NCI-H2227 (cell line): Measurements from ENCODE around the gene TMIGD2.

Source experiments
- DNase-seq: peaks from one replicate; lab custom pipeline; 2025; ENCODE audit not compliant: unreplicated experiment; lab: John Stamatoyannopoulos, UW

TMIGD2 gene

DNA sequence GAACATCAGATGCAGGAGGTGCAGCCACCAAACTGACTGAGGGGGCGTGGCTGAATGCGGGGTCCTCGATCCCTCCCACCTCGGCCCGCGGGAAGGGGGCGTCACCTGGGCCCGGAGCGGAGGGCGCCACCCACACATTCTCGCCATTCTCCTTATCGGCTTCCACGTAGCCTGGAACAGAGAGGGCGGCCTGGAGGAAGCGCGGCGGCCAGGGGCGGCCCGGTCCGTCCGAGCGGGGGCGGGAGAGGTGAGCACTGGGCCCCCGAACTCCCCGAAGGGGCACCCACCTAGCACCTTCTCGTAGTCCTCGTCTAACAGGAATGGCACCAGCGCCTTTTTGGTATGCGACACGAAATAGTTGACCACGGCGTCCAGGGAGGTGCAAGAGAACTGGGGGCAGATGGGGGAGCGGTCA lies 24.7 kb upstream of the TMIGD2 start:
- DNase-seq, result no peak

DNA sequence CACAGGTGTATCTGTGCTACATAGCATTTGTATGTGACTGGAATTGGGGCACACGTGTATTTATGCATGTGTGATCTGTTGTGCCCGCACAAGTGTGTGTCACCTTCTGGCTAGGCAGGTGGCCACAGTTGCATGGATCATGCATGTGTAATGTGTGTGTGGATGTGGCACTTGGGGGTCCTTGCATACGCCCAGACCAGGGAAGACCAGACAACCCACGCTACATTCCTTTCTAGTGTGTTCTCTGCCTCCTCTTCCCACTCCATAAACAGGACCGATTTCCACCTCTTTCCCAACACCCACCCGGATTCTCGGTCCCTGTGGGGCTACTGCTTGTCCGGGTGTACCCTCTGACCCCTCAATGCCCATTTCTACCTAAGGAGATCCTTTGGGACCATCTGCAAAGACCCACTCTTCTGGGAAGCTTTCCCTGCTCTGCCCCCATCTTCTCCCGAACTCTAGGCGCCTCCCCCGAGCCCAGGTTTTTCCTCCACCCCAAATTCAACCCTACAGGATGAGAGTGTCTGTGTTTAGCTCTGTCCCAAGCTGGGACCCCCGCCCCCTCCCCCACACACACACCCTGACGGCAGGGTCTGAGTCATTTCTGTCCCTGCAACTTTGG lies 24.1 kb upstream of the TMIGD2 start:
- no peak for DNase-seq

DNA sequence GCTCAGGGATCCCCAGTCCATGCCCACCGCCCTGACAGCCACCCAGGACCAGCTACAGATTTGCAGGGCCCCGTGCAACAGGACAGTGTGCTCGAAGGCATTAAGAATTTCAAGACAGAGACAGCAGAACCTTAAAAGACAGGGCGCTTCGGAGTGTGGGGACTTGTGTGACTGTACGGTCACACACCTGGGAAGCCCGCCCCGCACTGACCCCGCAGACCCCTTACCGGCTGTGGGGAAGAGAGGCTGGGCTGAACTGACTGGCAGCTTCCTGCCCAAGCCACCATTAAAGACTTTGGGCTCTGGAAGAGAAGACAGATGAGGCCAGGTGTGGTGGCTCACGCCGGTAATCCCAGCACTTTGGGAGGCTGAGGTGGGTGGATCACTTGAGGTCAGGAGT lies 22.0 kb upstream of the TMIGD2 start:
- DNase-seq, result no peak

DNA sequence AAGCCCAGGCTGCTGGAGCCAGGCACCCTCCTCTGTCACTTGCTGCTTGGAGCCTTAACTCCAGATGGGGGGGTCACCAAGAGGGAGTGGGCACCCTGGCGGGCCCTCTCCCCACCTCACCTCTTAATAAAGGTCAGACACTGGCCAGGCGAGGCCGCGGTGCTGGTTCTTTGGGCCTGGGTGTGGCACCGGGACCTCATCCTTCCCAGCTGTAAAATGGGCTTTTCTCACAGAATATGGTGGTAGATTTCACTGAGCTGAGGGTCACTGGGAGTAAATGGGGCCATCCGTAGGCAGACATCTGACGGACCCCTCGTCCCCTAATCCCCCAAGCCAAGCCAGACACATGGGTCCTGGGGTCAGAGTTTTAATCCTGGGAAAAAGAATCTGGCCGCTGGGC lies 21.5 kb upstream of the TMIGD2 start:
- no peak for DNase-seq

DNA sequence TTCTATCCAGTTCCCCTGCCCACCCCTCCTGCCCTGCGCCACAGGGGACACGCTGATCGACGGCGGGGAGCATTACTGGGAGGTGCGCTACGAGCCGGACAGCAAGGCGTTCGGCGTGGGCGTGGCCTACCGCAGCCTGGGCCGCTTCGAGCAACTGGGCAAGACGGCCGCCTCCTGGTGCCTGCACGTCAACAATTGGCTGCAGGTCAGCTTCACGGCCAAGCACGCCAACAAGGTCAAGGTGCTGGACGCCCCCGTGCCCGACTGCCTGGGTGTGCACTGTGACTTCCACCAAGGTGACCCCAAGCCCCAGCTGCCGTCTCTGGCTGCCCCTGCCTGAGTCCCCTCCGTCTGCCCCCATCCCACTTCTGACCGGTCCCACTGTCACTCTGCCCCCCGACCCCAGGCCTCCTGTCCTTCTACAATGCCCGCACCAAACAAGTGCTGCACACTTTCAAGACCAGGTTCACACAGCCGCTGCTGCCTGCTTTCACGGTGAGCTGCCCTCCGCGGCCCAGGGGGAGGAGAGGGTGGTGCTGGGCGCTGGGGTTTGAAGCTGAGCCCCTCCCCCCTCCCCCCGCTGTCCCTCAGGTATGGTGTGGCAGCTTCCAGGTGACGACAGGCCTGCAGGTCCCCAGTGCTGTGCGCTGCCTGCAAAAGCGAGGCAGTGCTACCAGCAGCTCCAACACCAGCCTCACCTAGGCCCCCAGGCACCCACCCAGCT lies 20.9 kb upstream of the TMIGD2 start:
- no peak for DNase-seq

DNA sequence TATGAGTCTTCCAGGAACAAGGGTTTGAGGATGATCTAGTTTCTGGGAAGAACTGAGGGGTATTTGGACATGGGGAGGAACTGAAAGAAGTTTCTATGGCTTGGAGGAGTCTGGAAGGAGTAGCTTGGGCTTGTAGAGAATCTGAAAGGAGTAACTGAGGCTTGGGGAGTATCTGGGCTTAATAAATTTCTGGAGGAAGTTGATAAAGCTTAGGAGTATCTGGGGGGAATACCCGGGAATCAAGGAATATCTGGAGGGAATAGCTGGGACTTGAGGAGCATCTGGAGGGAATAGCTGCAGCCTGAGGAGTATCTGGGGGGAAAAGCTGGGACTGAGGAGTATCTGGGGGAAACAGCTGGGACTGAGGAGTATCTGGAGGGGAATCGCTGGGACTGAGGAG lies 18.2 kb upstream of the TMIGD2 start:
- DNase-seq, result no peak

DNA sequence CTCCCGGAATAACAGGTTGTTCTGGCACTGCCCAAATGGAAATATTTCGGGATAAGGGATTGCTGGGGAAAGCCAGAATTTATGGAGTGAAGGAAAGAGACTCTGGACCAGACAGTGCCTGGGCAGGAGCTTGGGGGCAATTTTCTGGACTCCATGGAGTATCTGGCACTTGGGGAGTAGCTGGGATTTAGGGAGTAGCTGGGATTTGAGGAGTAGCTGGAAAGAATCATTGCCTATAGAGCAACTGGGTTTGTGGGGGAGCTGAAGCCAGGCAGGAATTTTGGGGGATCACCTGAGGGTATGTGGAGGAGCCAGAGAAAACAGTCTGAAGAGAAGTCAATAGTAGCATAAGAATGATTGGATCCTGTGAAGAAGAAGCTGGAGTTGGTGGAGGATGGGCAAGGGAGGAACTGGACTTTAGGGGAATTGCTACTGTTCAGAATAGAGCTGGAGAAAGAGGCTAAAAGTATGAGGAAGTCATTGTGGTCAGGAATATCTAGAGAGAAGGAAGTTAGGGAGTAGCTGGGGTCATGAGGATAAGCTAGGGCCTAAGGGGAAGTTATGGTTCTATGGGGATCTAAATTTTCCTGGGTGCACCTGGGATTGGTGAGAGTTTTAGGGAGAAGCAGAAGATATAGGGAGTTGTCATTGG lies 17.0 kb upstream of the TMIGD2 start:
- DNase-seq, result no peak

DNA sequence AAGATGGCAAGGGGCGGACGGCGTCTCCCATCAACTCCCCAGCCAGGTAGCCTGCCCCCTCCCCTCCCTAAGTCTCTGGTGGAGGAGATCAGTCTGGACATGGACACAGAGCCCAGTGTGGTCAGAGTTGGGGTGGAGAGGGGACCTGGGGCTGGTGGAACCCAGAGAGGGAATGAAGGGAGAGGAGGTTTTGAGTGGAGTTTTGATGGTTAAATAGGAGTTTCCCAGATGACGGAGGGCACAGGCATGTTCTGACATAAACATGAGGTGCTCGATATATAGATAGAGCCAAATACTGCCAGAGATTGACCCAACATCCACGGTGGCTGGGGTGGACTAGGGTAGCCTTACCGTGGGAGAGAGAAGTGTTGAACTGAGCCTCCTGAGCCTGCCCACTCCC lies 16.3 kb upstream of the TMIGD2 start:
- no peak for DNase-seq

DNA sequence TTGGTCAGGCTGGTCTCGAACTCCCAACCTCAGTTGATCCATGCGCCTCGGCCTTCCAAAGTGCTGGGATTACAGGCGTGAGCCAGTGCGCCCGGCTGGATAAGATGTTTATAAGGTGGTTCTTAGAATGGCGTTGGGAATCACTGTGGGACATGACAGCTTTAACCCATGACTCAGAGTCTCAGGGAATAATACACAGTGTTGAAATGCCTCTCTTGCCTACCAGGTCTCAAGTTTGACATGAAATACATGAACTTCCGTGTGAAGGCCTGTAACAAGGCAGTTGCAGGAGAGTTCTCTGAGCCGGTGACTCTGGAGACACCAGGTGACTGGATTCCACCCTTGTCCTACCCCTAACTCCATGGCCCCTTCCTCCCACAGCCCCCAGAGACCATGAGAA lies 14.8 kb upstream of the TMIGD2 start:
- DNase-seq, result no peak

DNA sequence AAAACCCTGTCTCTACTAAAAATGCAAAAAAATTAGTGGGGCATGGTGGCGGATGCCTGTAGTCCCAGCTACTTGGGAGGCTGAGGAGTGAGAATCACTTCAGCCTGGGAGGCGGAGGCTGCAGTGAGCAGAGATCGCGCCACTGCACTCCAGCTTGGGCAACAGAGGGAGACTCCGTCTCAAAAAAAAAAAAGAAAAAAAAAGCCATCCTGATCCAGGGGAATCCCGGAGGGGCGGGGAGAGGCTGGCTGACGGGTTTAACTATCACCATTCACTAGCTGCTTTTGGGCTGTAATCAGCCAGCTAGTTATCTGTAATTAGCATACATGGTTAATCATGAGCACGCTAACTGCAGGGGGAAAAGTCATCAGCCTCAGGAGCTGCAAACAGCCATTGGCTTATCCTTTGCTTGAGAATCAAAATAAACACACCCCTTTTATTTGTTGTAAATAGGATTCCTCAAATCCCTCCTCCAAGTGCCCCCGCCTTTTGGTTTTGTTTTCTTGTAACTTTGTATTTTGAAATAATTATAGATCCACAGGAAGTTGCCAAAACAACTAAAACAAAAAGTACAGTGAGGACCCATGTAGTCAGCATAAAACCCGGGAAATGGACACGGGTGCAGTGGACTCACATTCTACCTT lies 11.8 kb upstream of the TMIGD2 start:
- no peak for DNase-seq

DNA sequence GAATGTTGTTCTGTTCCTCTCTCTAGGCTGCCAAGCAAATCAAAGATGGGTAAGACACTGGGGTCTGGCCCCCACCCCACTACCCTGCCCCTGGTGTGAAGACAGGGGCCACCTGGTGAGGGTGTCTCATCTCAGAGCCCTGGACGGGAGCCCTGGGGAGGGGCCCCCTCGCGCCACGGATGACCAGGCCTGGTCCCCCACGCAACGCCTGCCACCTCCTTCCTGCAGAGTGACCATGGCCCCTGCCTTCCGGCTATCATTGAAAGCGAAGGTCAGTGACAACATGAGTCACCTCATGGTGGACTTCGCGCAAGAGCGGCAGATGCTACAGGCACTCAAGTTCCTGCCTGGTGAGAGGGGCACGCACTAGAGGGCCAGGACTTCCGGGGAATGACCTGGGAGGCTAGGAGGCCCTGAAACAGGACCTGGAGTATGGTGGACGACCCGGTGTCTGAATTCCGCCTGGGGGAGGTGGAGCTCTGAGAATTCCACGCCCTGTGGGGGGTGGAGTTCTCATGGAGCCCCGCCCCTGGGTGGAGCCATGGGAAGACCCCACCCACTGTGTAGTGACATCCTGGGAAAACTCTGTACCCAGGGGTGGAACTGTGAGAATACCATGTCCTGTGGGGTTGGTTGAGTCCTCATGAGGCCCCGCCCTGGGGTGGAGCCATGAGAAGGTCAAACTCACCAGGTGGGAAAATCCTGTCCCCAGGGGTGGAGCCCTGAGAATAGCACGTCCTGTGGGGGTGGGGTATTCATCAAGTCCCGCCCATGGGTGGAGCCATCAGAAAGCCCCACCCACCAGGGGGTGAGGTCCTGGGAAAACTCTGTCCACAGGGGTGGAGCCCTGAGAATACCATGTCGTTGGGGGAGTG lies 8.3 kb upstream of the TMIGD2 start:
- DNase-seq, result peak; percentile 16

DNA sequence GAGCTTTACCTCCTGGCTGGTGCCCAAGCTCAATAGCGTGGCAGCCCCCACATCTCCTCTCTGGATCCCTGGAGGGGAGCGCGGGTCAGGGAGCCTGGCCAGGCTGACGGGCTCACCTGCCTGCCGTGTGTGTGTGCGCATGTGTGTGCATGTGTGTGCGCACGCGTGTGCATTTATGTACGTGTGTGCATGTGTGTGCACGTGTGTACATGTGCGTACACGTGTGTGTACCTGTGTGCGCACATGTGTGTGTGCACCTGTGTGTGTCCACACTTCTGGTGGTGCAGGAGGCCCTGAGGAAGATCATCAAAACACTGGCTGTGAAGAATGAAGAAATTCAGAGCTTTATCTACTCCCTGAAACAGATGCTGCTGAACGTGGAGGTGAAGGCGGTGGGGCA lies 3.5 kb upstream of the TMIGD2 start:
- no peak for DNase-seq

DNA sequence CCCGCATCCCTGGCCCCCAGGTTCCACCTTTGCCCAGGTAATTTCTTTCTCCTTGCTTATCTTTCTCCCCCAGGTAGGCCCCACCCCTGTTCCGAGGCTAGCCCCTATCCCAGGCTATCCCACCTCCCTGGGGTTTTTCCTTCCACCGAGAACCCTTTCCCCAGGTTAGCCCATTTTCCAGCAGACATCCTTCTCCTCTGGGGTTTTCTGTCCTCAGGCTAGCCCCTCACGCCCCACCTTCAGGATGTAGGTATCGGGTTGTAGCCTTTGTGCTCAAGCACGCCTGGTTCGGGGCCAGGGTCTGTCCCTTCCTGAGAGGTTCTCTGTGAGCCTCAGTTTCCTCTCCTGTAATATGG lies 3.0 kb upstream of the TMIGD2 start:
- peak; percentile 13 for DNase-seq

DNA sequence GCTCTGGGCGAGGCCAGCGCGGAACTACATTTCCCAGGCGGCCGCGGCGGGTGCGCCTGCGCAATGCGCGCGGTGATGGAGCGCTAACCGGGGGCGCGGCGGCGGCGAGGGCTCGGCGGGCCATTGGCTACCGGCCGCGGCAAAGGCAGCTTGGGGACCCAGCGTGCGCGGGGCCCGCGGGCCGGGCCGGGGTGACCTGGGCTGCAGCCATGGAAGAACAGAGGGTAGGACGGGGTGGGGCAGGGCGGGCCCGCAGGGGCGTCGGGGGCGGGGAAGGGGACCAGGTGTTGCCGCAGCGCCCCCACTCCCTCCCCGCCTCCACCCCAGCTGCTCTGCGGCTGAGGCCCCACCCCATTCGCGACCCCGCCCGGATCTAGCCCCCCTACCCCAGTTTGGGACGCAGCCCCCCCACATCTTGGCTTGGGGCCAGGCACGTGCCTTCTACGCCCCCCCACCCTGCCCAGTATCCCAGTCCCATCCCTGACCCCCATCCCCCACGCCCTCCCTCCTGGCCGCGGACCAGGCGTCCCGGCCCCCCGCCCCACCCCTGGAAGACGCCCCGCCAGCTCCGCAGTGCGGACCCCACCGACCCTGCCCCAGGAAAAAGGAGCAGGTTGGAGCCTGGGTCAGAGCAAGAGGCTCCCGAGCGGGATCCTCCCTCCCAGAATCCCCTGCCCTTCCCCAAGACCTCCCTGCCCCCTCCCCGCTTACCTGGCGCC lies 2.5 kb upstream of the TMIGD2 start, which contains the start of gene FSD1:
Gene FSD1 (plus strand): TSS at position 61 of the 719 bp plus-strand sequence. CDS start 149 bp downstream, at position 210.
- DNase-seq, result peak; percentile 85

DNA sequence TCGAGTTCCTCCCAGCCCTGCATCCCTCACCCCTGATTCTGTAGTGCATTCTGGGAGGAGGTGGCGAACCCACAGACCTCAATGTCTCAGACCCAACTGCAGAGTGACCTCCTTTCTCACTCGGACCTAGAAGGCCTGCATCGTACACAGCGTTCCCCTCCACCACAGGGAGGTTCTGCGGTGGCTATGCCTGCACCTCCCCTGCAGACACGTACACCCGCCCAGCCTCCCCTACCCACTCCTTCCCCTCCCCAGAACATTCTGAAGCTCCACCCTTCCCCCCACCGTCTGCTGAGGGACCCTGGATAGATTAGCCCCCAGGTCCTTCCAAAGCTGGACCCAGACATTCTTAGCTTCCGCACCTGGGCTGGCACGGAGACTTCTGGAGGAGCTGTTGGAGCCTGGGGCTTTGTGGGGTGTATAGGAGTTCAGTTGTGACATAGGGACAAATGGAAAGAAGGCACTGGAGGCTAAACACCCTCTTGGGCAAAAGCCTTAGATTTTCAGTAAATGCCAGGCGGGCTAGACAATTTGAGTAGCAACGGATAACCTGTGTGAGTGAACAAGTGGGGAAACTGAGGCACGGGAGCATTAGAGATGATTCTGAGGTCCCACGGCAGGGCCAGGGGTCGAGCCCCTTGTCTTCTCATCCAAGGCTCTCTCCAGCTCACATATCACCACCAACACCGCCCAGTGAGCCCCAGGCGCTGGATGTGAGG lies 1.8 kb upstream of the TMIGD2 start:
- DNase-seq, result no peak

DNA sequence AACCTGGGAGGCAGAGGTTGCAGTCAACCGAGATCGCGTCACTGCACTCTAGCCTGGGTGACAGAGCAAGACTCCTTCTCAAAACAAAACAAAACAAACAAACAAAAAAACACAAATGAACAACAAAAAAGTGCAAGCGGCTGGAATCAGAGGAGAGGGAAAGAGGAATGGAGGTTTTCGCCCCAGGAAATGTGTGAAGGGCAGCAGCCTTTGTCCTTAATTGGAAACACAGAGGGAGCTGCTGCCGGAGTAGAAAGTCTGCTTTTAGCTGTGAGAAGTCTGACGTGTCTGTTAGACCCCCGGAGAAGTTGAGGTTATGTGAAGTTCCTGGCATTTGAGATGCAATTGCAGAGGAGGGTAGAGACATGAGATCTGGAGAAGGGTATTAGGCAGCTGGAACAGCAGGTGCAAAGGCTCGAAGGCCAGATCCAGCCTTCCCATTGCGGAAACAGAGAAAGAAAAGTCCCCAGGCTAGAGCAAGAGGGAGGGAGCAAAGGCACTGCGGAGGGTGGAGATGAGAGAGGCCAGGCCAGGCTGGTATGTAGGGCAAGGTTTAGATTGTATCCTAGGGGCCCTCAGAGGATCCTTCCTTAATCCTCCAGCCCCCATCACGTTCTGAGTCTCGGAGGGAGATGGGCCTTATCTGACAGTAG lies 473 bp downstream of the TMIGD2 start:
- DNase-seq, result no peak

DNA sequence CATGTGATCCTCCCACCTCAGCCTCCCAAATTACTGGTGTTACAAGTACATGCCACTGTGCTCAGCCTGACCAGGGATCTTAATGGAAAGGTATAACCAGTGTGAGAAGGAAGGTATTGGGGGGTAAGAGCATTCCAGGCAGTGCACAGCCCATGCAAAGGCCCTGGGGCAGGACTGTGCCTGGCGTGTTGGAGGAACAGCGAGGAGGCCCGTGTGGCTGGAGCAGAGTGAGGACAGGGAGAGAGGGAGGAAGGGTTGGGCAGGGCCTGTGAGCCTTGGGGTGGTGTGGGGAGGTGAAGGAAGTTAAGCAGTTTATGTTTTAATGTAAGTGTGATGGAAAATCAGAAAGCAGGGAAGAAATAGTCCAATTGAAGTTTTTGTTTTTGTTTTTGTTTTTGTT lies 1.6 kb downstream of the TMIGD2 start:
- DNase-seq, result no peak

DNA sequence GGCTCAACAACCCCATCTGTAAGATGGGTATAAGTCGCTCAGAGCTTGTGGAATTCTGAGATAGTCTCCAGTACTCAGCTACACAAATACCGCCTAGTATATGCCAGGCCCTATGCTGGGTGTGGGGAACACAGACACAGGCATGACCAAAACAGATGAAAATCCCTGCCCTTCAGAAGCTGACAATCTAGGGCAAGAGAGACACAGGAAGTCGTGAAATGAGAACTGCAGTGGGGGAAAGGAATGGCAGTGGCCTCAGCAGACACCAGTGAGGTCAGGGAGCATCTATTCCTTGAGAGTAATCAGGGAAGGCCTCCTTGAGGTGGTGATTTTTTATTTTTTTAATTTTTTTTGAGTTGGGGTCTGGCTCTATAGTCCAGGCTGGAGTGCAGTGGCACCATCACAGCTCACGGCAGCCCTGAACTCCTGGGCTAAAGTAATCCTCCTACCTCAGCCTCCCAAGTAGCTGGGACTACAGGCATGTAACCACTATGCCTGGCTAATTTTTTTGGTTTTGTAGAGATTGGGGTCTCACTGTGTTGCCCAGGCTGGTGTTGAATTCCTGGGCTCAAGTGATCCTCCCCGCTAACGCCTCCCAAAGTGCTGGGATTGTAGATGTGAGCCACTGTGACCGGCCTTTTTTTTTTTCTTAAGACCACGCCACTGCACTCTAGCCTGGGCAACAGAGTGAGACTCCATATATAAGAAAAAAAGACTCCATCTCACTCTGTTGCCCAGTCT lies 3.2 kb downstream of the TMIGD2 start:
- no peak for DNase-seq
